WTC11 (cell line): ENCODE data around the gene FGB. TPM values are rescaled to one million over a fixed set of nuclear protein-coding genes. Genes with fewer than 3 reads are reported as not detected.

ENCODE experiments used
- ATAC-seq: fragments of 200-7000 bp; cut with Tn5 transposase; 2 replicates; pipeline ENCODE4 v1.10.0; 2021; ENCODE audit warnings: mild to moderate bottlenecking, moderate library complexity
- CTCF ChIA-PET: fragments of 300-600 bp; sonication (Branson Sonifier 250); formaldehyde crosslinking; loops from one replicate; lab custom pipeline; 2021; ENCODE audit warnings: antibody characterized with exemption; lab: Charles Lee
- POLR2A ChIA-PET: fragments of 350-600 bp; sonication (Branson Sonifier 250); formaldehyde crosslinking; loops from one replicate; lab custom pipeline; 2021; ENCODE audit warnings: antibody characterized with exemption; lab: Charles Lee
- DNase-seq: peaks from one replicate; pipeline ENCODE4 v3.0.0; 2021; ENCODE audit warnings: low spot score
- H3K27ac Mint-ChIP-seq: 2 replicates; pipeline ENCODE4 v1.8.0; 2021; ENCODE audit warnings: mixed read lengths
- H3K27me3 Mint-ChIP-seq: 2 replicates; pipeline ENCODE4 v1.8.0; 2021; ENCODE audit warnings: low read depth, mild to moderate bottlenecking, moderate library complexity, mixed read lengths
- H3K36me3 Mint-ChIP-seq: 2 replicates; pipeline ENCODE4 v1.8.0; 2021; ENCODE audit warnings: mixed read lengths
- H3K4me1 Mint-ChIP-seq: 2 replicates; pipeline ENCODE4 v1.8.0; 2022; ENCODE audit warnings: mixed read lengths
- H3K4me3 Mint-ChIP-seq: 2 replicates; pipeline ENCODE4 v1.8.0; 2021; ENCODE audit warnings: mild to moderate bottlenecking, moderate library complexity, mixed read lengths
- H3K9me3 Mint-ChIP-seq: 2 replicates; pipeline ENCODE4 v1.8.0; 2021; ENCODE audit warnings: mixed read lengths
- ATF3 ChIP-seq: sonication (generic); formaldehyde crosslinking; conservative IDR thresholded peaks from 2 replicates; pipeline ENCODE4 v1.8.1; 2022; ENCODE audit warnings: mild to moderate bottlenecking, missing genetic modification reagents
- CBFB ChIP-seq: sonication (generic); formaldehyde crosslinking; IDR thresholded peaks from 2 replicates; pipeline ENCODE4 v1.8.1; 2022; ENCODE audit warnings: mild to moderate bottlenecking, low read depth, missing genetic modification reagents
- EMX1 ChIP-seq: fragments of 250-450 bp; sonication (Bioruptor Pico); IDR thresholded peaks from 2 replicates; pipeline ENCODE4 v1.8.0; 2021; ENCODE audit warnings: mild to moderate bottlenecking
- ESRRA ChIP-seq: sonication (generic); formaldehyde crosslinking; IDR thresholded peaks from 2 replicates; pipeline ENCODE4 v1.8.1; 2022; ENCODE audit warnings: mild to moderate bottlenecking, missing genetic modification reagents, borderline replicate concordance
- GABPB1 ChIP-seq: sonication (generic); formaldehyde crosslinking; IDR thresholded peaks from 2 replicates; pipeline ENCODE4 v1.8.1; 2023; ENCODE audit warnings: mild to moderate bottlenecking, missing genetic modification reagents
- JUN ChIP-seq: sonication (generic); formaldehyde crosslinking; IDR thresholded peaks from 2 replicates; pipeline ENCODE4 v1.8.0; 2023; ENCODE audit warnings: mild to moderate bottlenecking, missing genetic modification reagents
- MLX ChIP-seq: sonication (generic); formaldehyde crosslinking; IDR thresholded peaks from 2 replicates; pipeline ENCODE4 v1.8.1; 2023; ENCODE audit warnings: mild to moderate bottlenecking, missing genetic modification reagents, moderate library complexity
- MYBL2 ChIP-seq: sonication (generic); formaldehyde crosslinking; IDR thresholded peaks from 2 replicates; pipeline ENCODE4 v1.8.1; 2023; ENCODE audit warnings: mild to moderate bottlenecking, moderate library complexity, missing genetic modification reagents
- NR3C1 ChIP-seq: sonication (generic); formaldehyde crosslinking; conservative IDR thresholded peaks from 2 replicates; pipeline ENCODE4 v1.8.1; 2023; ENCODE audit warnings: low read depth, mild to moderate bottlenecking, missing genetic modification reagents
- OVOL2 ChIP-seq: fragments of 250-450 bp; sonication (Bioruptor Pico); IDR thresholded peaks from 2 replicates; pipeline ENCODE4 v1.9.0; 2021; ENCODE audit warnings: mild to moderate bottlenecking, borderline replicate concordance
- PRDM15 ChIP-seq: sonication (generic); formaldehyde crosslinking; IDR thresholded peaks from 2 replicates; pipeline ENCODE4 v1.8.0; 2022; ENCODE audit warnings: missing genetic modification reagents
- PREB ChIP-seq: sonication (generic); formaldehyde crosslinking; IDR thresholded peaks from 2 replicates; pipeline ENCODE4 v1.8.1; 2022; ENCODE audit warnings: mild to moderate bottlenecking, missing genetic modification reagents, moderate library complexity, borderline replicate concordance
- PRRX2 ChIP-seq: fragments of 250-450 bp; sonication (Bioruptor Pico); IDR thresholded peaks from 2 replicates; pipeline ENCODE4 v1.8.0; 2021; ENCODE audit warnings: mild to moderate bottlenecking
- TP53 ChIP-seq: sonication (generic); formaldehyde crosslinking; IDR thresholded peaks from 2 replicates; pipeline ENCODE4 v1.8.1; 2023; ENCODE audit warnings: mild to moderate bottlenecking, missing genetic modification reagents
- ZNF512 ChIP-seq: sonication (generic); formaldehyde crosslinking; IDR thresholded peaks from 2 replicates; pipeline ENCODE4 v1.8.1; 2022; ENCODE audit warnings: missing genetic modification reagents, borderline replicate concordance
- total RNA-seq: library from RNA; stranded (reverse); gene quantifications from 3 replicates; pipeline ENCODE4 v1.2.3, GENCODE V29; 2021
- TF ChIP-seq, protein P1 (sequence below): sonication (generic); formaldehyde crosslinking; IDR thresholded peaks from 2 replicates; pipeline ENCODE4 v1.8.0; 2023; ENCODE audit warnings: mild to moderate bottlenecking, missing genetic modification reagents
- TF ChIP-seq, protein P2 (sequence below): sonication (generic); formaldehyde crosslinking; IDR thresholded peaks from 2 replicates; pipeline ENCODE4 v1.8.1; 2022; ENCODE audit warnings: mild to moderate bottlenecking, moderate library complexity, missing genetic modification reagents
- TF ChIP-seq, protein P3 (sequence below): sonication (generic); formaldehyde crosslinking; IDR thresholded peaks from 2 replicates; pipeline ENCODE4 v1.8.0; 2023; ENCODE audit warnings: missing genetic modification reagents

FGB gene
- total RNA-seq, 1 experiment from 2014 or later = 2.3 TPM

DNA sequence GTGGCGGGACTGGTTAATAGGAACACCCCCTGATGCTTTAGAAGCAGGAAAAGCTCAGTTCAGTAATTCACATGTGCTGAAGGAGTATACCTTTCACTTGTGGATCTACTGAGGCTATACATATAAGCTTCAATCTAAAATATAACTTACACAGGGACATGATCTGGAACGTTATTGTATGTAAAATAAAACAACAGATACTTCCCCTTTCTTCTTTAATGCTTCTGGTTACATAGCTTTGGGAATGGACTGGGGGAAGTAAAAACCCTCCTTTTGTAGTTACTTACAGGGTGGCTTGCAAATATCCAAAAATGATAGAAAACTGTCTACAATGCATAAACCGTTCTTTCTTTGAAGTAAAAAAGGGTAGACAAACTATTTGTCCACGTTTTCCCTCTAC is 47.8 kb downstream of the FGB start (continued):
- TF ChIP-seq PRDM15 (CRISPR knock-in tag) = no peak
- TF ChIP-seq ESRRA (CRISPR knock-in tag) = no peak
- no peak for TF ChIP-seq PRRX2 (CRISPR knock-in tag)
- TF ChIP-seq EMX1 (CRISPR knock-in tag) = no peak
- TF ChIP-seq MYBL2 = no peak
- TF ChIP-seq ATF3 (CRISPR knock-in tag) = no peak
- TF ChIP-seq, protein P1, sequence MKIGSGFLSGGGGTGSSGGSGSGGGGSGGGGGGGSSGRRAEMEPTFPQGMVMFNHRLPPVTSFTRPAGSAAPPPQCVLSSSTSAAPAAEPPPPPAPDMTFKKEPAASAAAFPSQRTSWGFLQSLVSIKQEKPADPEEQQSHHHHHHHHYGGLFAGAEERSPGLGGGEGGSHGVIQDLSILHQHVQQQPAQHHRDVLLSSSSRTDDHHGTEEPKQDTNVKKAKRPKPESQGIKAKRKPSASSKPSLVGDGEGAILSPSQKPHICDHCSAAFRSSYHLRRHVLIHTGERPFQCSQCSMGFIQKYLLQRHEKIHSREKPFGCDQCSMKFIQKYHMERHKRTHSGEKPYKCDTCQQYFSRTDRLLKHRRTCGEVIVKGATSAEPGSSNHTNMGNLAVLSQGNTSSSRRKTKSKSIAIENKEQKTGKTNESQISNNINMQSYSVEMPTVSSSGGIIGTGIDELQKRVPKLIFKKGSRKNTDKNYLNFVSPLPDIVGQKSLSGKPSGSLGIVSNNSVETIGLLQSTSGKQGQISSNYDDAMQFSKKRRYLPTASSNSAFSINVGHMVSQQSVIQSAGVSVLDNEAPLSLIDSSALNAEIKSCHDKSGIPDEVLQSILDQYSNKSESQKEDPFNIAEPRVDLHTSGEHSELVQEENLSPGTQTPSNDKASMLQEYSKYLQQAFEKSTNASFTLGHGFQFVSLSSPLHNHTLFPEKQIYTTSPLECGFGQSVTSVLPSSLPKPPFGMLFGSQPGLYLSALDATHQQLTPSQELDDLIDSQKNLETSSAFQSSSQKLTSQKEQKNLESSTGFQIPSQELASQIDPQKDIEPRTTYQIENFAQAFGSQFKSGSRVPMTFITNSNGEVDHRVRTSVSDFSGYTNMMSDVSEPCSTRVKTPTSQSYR (CRISPR knock-in tag) = no peak
- no peak for TF ChIP-seq PREB (CRISPR knock-in tag)
- no peak for TF ChIP-seq MLX (CRISPR knock-in tag)
- TF ChIP-seq JUN = no peak

- Mint-ChIP-seq H3K27me3 (no peaks in the 10 kb centered on the region), H3K9me3 (no peaks in the 10 kb centered on the region), H3K36me3 (no peaks in the 10 kb centered on the region), H3K27ac (no peak overlapping the region), H3K4me1 (no peaks in the 10 kb centered on the region), H3K4me3 (no peak overlapping the region)
- ATAC-seq = no peak
- no peak for TF ChIP-seq MYBL2
- TF ChIP-seq, protein P2, sequence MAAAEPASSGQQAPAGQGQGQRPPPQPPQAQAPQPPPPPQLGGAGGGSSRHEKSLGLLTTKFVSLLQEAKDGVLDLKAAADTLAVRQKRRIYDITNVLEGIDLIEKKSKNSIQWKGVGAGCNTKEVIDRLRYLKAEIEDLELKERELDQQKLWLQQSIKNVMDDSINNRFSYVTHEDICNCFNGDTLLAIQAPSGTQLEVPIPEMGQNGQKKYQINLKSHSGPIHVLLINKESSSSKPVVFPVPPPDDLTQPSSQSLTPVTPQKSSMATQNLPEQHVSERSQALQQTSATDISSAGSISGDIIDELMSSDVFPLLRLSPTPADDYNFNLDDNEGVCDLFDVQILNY (CRISPR knock-in tag) = no peak
- no peak for TF ChIP-seq TP53 (CRISPR knock-in tag)
- TF ChIP-seq, protein P3, sequence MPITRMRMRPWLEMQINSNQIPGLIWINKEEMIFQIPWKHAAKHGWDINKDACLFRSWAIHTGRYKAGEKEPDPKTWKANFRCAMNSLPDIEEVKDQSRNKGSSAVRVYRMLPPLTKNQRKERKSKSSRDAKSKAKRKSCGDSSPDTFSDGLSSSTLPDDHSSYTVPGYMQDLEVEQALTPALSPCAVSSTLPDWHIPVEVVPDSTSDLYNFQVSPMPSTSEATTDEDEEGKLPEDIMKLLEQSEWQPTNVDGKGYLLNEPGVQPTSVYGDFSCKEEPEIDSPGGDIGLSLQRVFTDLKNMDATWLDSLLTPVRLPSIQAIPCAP (CRISPR knock-in tag) = no peak
- no peak for TF ChIP-seq CBFB (CRISPR knock-in tag)
- TF ChIP-seq ZNF512 (CRISPR knock-in tag) = no peak
- no peak for TF ChIP-seq GABPB1
- no peak for TF ChIP-seq NR3C1
- no peak for TF ChIP-seq OVOL2 (CRISPR knock-in tag)
- ChIA-PET POLR2A (no interaction called here), CTCF (interaction anchor here (3.9 kb wide), 1 partner anchor 53 kb away, joined by 23 read pairs; no protein-coding TSS in a partner anchor)
- DNase-seq = no peak
These were observed 49.0 kb downstream of the FGB start for GRCh38 chr4:154611833-154612232.
